ENCODE data around the gene PCYT1A. TPM values are rescaled to one million over a fixed set of nuclear protein-coding genes. Genes with fewer than 3 reads are reported as not detected.
A peak's percentile ranks its signal among the peaks of the same experiment; 100 is the strongest.
"Not testable (repeated sequence)": the region's sequence is repeated elsewhere in the genome, so short reads cannot be mapped to it uniquely, and the experiment has no call there.

PCYT1A gene
- total and polyA plus RNA-seq, 8 donors: 36.2 to 71.0 (median 41.7) TPM

DNA sequence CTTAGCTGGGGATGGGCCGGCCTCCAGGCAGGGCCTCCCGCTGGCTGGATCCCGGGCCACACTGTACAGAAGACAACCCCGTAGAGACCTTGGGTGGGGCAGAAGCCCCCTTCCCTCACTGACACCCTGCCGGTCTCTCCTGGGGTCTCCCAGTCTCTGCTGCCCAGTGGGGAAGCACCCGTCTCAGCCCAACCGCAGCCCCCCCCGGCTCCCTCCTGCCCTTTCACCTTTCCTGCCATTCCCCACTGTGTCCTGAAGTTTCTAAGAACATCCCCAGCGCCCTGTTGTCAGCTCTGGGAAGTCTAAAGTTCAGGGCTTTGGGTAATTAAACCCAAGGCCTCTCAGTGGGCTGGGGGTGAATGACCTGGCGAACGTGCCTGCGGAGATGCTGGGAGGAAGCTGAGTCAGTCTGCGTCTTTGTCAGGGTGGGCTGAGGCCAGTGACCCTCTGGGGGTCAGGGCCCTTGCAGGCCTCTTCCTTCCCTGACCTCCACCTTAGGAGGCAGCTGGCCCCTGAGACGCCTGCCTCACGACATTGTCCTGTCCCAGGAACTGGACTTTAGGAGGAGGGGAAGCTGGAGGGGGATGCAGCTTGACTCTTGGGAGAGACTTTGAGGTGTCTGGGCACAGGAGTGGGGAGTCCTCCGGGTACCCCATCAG is 72.6 kb downstream of the PCYT1A start:
- ATAC-seq: no peak

GRCh38 chr3:196210673-196211556 is 76.6 kb downstream of the PCYT1A start, which contains the start of gene ZDHHC19:
Gene ZDHHC19, minus strand, starts transcription at chr3:196211400. Its CDS starts 85 bp downstream, at chr3:196211315.
- H3K27ac ChIP-seq: no peak within 1 kb of the TSS
- no peak within 1 kb of the TSS for H3K4me3 ChIP-seq
- H3K27me3 ChIP-seq: peaks cover 0 to 43% of the 10 kb centered on the region in 2 donors
- H3K36me3 ChIP-seq: no peaks in the 10 kb centered on the region
- H3K4me1 ChIP-seq: peaks cover 0 to 12% of the 10 kb centered on the region in 2 donors
- intact Hi-C loops (cut with DNase I): no loop called here
- TF ChIP-seq, protein P1, sequence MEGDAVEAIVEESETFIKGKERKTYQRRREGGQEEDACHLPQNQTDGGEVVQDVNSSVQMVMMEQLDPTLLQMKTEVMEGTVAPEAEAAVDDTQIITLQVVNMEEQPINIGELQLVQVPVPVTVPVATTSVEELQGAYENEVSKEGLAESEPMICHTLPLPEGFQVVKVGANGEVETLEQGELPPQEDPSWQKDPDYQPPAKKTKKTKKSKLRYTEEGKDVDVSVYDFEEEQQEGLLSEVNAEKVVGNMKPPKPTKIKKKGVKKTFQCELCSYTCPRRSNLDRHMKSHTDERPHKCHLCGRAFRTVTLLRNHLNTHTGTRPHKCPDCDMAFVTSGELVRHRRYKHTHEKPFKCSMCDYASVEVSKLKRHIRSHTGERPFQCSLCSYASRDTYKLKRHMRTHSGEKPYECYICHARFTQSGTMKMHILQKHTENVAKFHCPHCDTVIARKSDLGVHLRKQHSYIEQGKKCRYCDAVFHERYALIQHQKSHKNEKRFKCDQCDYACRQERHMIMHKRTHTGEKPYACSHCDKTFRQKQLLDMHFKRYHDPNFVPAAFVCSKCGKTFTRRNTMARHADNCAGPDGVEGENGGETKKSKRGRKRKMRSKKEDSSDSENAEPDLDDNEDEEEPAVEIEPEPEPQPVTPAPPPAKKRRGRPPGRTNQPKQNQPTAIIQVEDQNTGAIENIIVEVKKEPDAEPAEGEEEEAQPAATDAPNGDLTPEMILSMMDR (IDR thresholded peaks at IDR 0.05): no peak
- H3K9me3 ChIP-seq: no peaks in the 10 kb centered on the region
- no peak for ATAC-seq
- peak in 1 of 4 donors; percentile 57 for DNase-seq

More for the DNA sequence above, 72.6 kb downstream of the PCYT1A start:
- no peak for DNase-seq
- H3K9me3 ChIP-seq: no peaks in the 10 kb centered on the region
- H3K27me3 ChIP-seq: peaks cover 0 to 28% of the 10 kb centered on the region in 2 donors
- no peak overlapping the region for H3K4me3 ChIP-seq
- TF ChIP-seq, protein P1 (IDR thresholded peaks at IDR 0.05): no peak
- no peak overlapping the region for H3K27ac ChIP-seq
- H3K4me1 ChIP-seq: peaks cover 8 to 36% of the 10 kb centered on the region in 2 donors
- no peaks in the 10 kb centered on the region for H3K36me3 ChIP-seq
- intact Hi-C loops (cut with DNase I): no loop called here

DNA sequence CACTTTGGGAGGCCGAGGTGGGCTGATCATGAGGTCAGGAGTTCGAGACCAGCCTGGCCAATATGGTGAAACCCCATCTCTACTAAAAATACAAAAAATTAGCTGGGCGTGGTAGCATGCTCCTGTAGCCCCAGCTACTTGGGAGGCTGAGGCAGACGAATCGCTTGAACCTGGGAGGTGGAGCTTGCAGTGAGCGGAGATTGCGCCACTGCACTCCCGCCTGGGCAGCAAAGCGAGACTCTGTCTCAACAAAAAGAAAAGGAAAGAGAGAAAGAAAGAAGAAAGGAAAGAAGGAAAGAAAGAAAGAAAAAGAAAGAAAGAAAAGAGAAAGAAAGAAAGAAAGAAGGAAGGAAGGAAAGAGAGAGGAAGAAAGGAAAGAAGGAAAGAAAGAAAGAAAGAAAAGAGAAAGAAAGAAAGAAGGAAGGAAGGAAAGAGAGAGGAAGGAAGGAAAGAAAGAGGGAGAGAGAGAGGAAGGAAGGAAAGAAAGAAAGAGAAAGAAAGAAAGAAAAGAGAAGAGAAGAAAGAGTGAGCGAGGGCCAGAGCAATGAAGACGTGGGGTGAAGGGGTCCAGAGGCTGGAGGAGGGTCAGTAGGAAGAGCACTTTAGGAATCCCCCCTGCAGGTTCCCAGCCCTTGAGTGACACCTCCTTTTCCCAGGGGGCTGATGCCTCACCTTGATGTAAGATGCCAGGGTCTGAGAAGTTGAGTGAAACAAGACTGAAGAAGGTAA is 77.4 kb downstream of the PCYT1A start:
- H3K4me3 ChIP-seq; H3K36me3 ChIP-seq; H3K4me1 ChIP-seq; ATAC-seq; H3K9me3 ChIP-seq; H3K27ac ChIP-seq; intact Hi-C loops (cut with DNase I): not testable (repeated sequence)
- peaks cover 0 to 35% of the 10 kb centered on the region in 2 donors for H3K27me3 ChIP-seq
- DNase-seq: peak in 1 of 4 donors; percentile 28

GRCh38 chr3:196208942-196209695 is 78.4 kb downstream of the PCYT1A start:
- H3K27me3 ChIP-seq: peaks cover 0 to 29% of the 10 kb centered on the region in 2 donors
- TF ChIP-seq, protein P1 (IDR thresholded peaks at IDR 0.05): no peak
- peak in 1 of 4 donors; percentile 73 for DNase-seq
- peaks cover 0 to 15% of the 10 kb centered on the region in 2 donors for H3K4me1 ChIP-seq
- no peak for ATAC-seq
- intact Hi-C loops (cut with DNase I): no loop called here
- no peaks in the 10 kb centered on the region for H3K36me3 ChIP-seq
- no peak overlapping the region for H3K4me3 ChIP-seq
- no peak overlapping the region for H3K27ac ChIP-seq
- no peaks in the 10 kb centered on the region for H3K9me3 ChIP-seq

All from left lung (tissue), 10 donors.